ENCODE results near the gene NTRK3.

DNA sequence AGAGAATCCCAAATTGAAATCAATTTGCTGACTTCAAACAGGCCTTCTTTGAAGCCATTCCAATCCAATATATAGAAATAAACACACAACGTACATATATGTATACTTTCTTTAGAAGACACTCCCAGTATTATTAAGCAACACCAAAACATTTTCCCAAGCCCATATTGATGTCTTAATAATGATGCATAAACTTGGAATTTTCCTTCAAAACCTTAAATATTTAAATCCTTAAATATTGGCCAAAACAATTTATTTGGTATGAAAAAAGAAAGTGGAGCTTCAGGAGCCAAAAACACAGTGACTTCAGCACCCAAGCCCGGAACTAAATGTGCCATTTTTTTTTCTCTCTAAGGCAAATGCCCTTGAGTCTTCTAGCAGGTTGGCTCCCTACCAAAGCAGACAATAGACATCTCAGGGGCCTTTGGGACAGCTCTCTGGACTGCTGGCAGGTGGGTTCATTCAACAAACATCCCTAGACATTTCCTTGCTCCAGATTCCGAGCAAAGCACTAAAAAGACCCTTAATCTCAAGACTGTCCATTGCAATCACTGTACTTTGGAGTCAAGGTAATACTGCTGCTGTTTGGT, 384.7 kb downstream of the NTRK3 start:
- TF ChIP-seq, protein P1, sequence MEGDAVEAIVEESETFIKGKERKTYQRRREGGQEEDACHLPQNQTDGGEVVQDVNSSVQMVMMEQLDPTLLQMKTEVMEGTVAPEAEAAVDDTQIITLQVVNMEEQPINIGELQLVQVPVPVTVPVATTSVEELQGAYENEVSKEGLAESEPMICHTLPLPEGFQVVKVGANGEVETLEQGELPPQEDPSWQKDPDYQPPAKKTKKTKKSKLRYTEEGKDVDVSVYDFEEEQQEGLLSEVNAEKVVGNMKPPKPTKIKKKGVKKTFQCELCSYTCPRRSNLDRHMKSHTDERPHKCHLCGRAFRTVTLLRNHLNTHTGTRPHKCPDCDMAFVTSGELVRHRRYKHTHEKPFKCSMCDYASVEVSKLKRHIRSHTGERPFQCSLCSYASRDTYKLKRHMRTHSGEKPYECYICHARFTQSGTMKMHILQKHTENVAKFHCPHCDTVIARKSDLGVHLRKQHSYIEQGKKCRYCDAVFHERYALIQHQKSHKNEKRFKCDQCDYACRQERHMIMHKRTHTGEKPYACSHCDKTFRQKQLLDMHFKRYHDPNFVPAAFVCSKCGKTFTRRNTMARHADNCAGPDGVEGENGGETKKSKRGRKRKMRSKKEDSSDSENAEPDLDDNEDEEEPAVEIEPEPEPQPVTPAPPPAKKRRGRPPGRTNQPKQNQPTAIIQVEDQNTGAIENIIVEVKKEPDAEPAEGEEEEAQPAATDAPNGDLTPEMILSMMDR (IDR thresholded peaks at IDR 0.05 in 8 of 11, conservative IDR thresholded peaks at IDR 0.05 in 3 of 11) = no peak
- TF ChIP-seq POLR2AphosphoS5 (IDR thresholded peaks at IDR 0.05) = no peak
- TF ChIP-seq POLR2A (IDR thresholded peaks at IDR 0.05) = no peak
